Measurements from ENCODE around the gene COX4I1.
"Not testable (repeated sequence)": the region's sequence is repeated elsewhere in the genome, so short reads cannot be mapped to it uniquely, and the experiment has no call there.

DNA sequence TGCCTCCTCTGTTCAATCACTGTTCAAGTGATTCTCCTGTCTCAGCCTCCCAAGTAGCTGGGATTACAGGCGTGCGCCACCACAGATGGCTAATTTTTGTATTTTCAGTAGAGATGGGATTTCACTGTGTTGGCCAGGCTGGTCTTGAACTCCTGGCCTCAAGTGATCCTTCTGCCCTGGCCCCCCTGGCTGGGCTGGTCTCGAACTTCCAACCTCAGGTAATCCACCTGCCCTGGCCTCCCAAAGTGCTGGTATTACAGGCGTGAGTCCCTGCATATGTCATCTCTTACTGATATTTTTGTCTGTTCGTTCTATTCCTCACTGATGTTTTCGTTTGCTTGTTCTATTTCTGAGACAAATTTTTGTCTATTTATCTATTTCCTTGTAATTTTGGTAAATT, 17.7 kb downstream of the COX4I1 start:
- TF ChIP-seq ZNF274 (IDR thresholded peaks at IDR 0.05; ENCODE audit: borderline replicate concordance, low read depth, low read length); CBX5 (IDR thresholded peaks at IDR 0.05; ENCODE audit: borderline replicate concordance, low read depth); CHD4 (IDR thresholded peaks at IDR 0.05; ENCODE audit: insufficient read depth, insufficient replicate concordance, low read depth, low read length, poor library complexity, severe bottlenecking); ATF6 (CRISPR knock-in tag; IDR thresholded peaks at IDR 0.05); ZNF311 (CRISPR knock-in tag; IDR thresholded peaks at IDR 0.05); MYC (IDR thresholded peaks at IDR 0.05; ENCODE audit: low read depth, low read length); MYC (CRISPR knock-in tag; IDR thresholded peaks at IDR 0.05; ENCODE audit: borderline replicate concordance, low read depth); ZNF121 (CRISPR knock-in tag; conservative IDR thresholded peaks at IDR 0.05); SMC3 (conservative IDR thresholded peaks at IDR 0.05; ENCODE audit: insufficient read depth, low read depth, low read length); HDAC6 (IDR thresholded peaks at IDR 0.05; ENCODE audit: low read depth, low read length): not testable (repeated sequence)
